WTC11 (cell line): ENCODE data around the gene HHAT. TPM values are rescaled to one million over a fixed set of nuclear protein-coding genes. Genes with fewer than 3 reads are reported as not detected.

Experiments
- ATAC-seq: fragments of 200-7000 bp; cut with Tn5 transposase; 2 replicates; pipeline ENCODE4 v1.10.0; 2021; ENCODE audit warnings: mild to moderate bottlenecking, moderate library complexity
- CTCF ChIA-PET: fragments of 300-600 bp; sonication (Branson Sonifier 250); formaldehyde crosslinking; loops from one replicate; lab custom pipeline; 2021; ENCODE audit warnings: antibody characterized with exemption; lab: Charles Lee
- POLR2A ChIA-PET: fragments of 350-600 bp; sonication (Branson Sonifier 250); formaldehyde crosslinking; loops from one replicate; lab custom pipeline; 2021; ENCODE audit warnings: antibody characterized with exemption; lab: Charles Lee
- DNase-seq: peaks from one replicate; pipeline ENCODE4 v3.0.0; 2021; ENCODE audit warnings: low spot score
- H3K27ac Mint-ChIP-seq: 2 replicates; pipeline ENCODE4 v1.8.0; 2021; ENCODE audit warnings: mixed read lengths
- H3K27me3 Mint-ChIP-seq: 2 replicates; pipeline ENCODE4 v1.8.0; 2021; ENCODE audit warnings: low read depth, mild to moderate bottlenecking, moderate library complexity, mixed read lengths
- H3K36me3 Mint-ChIP-seq: 2 replicates; pipeline ENCODE4 v1.8.0; 2021; ENCODE audit warnings: mixed read lengths
- H3K4me1 Mint-ChIP-seq: 2 replicates; pipeline ENCODE4 v1.8.0; 2022; ENCODE audit warnings: mixed read lengths
- H3K4me3 Mint-ChIP-seq: 2 replicates; pipeline ENCODE4 v1.8.0; 2021; ENCODE audit warnings: mild to moderate bottlenecking, moderate library complexity, mixed read lengths
- H3K9me3 Mint-ChIP-seq: 2 replicates; pipeline ENCODE4 v1.8.0; 2021; ENCODE audit warnings: mixed read lengths
- AR ChIP-seq: fragments of 250-450 bp; sonication (Bioruptor Pico); IDR thresholded peaks from 2 replicates; pipeline ENCODE4 v1.9.0; 2021; ENCODE audit warnings: mild to moderate bottlenecking
- ARID4B ChIP-seq: sonication (generic); formaldehyde crosslinking; IDR thresholded peaks from 2 replicates; pipeline ENCODE4 v1.8.0; 2023; ENCODE audit warnings: missing genetic modification reagents, mild to moderate bottlenecking, borderline replicate concordance
- CTCF ChIP-seq: fragments of 200-600 bp; IDR thresholded peaks from 2 replicates; pipeline ENCODE4 v1.8.0; 2022; ENCODE audit warnings: antibody characterized with exemption
- E2F4 ChIP-seq: sonication (generic); formaldehyde crosslinking; IDR thresholded peaks from 2 replicates; pipeline ENCODE4 v1.8.1; 2022; ENCODE audit warnings: low read depth, mild to moderate bottlenecking, moderate library complexity, missing genetic modification reagents, borderline replicate concordance
- FOXK1 ChIP-seq: sonication (generic); formaldehyde crosslinking; IDR thresholded peaks from 2 replicates; pipeline ENCODE4 v1.8.0; 2022; ENCODE audit warnings: mild to moderate bottlenecking, moderate library complexity, missing genetic modification reagents
- GTF2I ChIP-seq: fragments of 250-450 bp; sonication (Bioruptor Pico); conservative IDR thresholded peaks from 2 replicates; pipeline ENCODE4 v1.4.0; 2021; ENCODE audit warnings: mild to moderate bottlenecking
- MXD4 ChIP-seq: fragments of 250-450 bp; sonication (Bioruptor Pico); IDR thresholded peaks from 2 replicates; pipeline ENCODE4 v1.8.0; 2021; ENCODE audit warnings: mild to moderate bottlenecking, moderate library complexity, borderline replicate concordance
- SMAD3 ChIP-seq: sonication (generic); formaldehyde crosslinking; IDR thresholded peaks from 2 replicates; pipeline ENCODE4 v1.8.0; 2022; ENCODE audit warnings: missing genetic modification reagents, mild to moderate bottlenecking, borderline replicate concordance
- TCF7 ChIP-seq: sonication (generic); formaldehyde crosslinking; IDR thresholded peaks from 2 replicates; pipeline ENCODE4 v1.8.0; 2022; ENCODE audit warnings: mild to moderate bottlenecking, low read depth, missing genetic modification reagents, moderate library complexity
- TP53 ChIP-seq: sonication (generic); formaldehyde crosslinking; IDR thresholded peaks from 2 replicates; pipeline ENCODE4 v1.8.1; 2023; ENCODE audit warnings: mild to moderate bottlenecking, missing genetic modification reagents
- ZNF232 ChIP-seq: sonication (generic); formaldehyde crosslinking; IDR thresholded peaks from 2 replicates; pipeline ENCODE4 v1.8.0; 2022; ENCODE audit warnings: mild to moderate bottlenecking, missing genetic modification reagents
- total RNA-seq: library from RNA; stranded (reverse); gene quantifications from 3 replicates; pipeline ENCODE4 v1.2.3, GENCODE V29; 2021
- TF ChIP-seq, protein P1 (sequence below): fragments of 250-450 bp; sonication (Bioruptor Pico); IDR thresholded peaks from 2 replicates; pipeline ENCODE4 v1.8.0; 2021; ENCODE audit warnings: mild to moderate bottlenecking
- TF ChIP-seq, protein P2 (sequence below): fragments of 250-450 bp; sonication (Bioruptor Pico); IDR thresholded peaks from 2 replicates; pipeline ENCODE4 v2.1.2; 2022; ENCODE audit warnings: mild to moderate bottlenecking, moderate library complexity
- TF ChIP-seq, protein P3 (sequence below): sonication (generic); formaldehyde crosslinking; IDR thresholded peaks from 2 replicates; pipeline ENCODE4 v1.8.1; 2022; ENCODE audit warnings: mild to moderate bottlenecking, missing genetic modification reagents, moderate library complexity, borderline replicate concordance

The HHAT gene
- total RNA-seq, 1 experiment from 2014 or later, result 0.39 TPM

GRCh38 chr1:210394281-210394821, 65.6 kb downstream of the HHAT start (continued):
- TF ChIP-seq TCF7 (CRISPR knock-in tag), result no peak
- TF ChIP-seq, protein P1, sequence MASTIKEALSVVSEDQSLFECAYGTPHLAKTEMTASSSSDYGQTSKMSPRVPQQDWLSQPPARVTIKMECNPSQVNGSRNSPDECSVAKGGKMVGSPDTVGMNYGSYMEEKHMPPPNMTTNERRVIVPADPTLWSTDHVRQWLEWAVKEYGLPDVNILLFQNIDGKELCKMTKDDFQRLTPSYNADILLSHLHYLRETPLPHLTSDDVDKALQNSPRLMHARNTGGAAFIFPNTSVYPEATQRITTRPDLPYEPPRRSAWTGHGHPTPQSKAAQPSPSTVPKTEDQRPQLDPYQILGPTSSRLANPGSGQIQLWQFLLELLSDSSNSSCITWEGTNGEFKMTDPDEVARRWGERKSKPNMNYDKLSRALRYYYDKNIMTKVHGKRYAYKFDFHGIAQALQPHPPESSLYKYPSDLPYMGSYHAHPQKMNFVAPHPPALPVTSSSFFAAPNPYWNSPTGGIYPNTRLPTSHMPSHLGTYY, result no peak
- TF ChIP-seq SMAD3, result no peak
- TF ChIP-seq MXD4 (CRISPR knock-in tag), result no peak
- TF ChIP-seq CTCF, result no peak
- TF ChIP-seq, protein P2, sequence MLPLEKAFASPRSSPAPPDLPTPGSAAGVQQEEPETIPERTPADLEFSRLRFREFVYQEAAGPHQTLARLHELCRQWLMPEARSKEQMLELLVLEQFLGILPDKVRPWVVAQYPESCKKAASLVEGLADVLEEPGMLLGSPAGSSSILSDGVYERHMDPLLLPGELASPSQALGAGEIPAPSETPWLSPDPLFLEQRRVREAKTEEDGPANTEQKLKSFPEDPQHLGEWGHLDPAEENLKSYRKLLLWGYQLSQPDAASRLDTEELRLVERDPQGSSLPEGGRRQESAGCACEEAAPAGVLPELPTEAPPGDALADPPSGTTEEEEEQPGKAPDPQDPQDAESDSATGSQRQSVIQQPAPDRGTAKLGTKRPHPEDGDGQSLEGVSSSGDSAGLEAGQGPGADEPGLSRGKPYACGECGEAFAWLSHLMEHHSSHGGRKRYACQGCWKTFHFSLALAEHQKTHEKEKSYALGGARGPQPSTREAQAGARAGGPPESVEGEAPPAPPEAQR, result no peak
- TF ChIP-seq E2F4, result no peak
- TF ChIP-seq ZNF232, result no peak
- no peak for TF ChIP-seq AR (CRISPR knock-in tag)
- TF ChIP-seq ARID4B (CRISPR knock-in tag), result no peak
- TF ChIP-seq TP53, result no peak

- Mint-ChIP-seq H3K36me3 (no peaks in the 10 kb centered on the region), H3K27ac (no peak overlapping the region)
Observed at GRCh38 chr1:210396541-210396940, 67.8 kb downstream of the HHAT start.

More at GRCh38 chr1:210396541-210396940, 67.8 kb downstream of the HHAT start:
- Mint-ChIP-seq H3K9me3 (peaks cover 5% of the 10 kb centered on the region), H3K4me1 (peaks cover 4% of the 10 kb centered on the region), H3K4me3 (no peak overlapping the region), H3K27me3 (no peaks in the 10 kb centered on the region)
- TF ChIP-seq, protein P3, sequence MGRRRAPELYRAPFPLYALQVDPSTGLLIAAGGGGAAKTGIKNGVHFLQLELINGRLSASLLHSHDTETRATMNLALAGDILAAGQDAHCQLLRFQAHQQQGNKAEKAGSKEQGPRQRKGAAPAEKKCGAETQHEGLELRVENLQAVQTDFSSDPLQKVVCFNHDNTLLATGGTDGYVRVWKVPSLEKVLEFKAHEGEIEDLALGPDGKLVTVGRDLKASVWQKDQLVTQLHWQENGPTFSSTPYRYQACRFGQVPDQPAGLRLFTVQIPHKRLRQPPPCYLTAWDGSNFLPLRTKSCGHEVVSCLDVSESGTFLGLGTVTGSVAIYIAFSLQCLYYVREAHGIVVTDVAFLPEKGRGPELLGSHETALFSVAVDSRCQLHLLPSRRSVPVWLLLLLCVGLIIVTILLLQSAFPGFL (CRISPR knock-in tag), result no peak
- TF ChIP-seq GTF2I (CRISPR knock-in tag) (0 out of 2 replicates have a peak, but pooled peaks have one; percentile 51), FOXK1 (CRISPR knock-in tag) (no peak)
- POLR2A ChIA-PET, result no interaction called here
- CTCF ChIA-PET, result no interaction called here
- ATAC-seq (no peak), DNase-seq (no peak)
